Body of pancreas (tissue), 4 donors: ENCODE data around the gene ST6GALNAC6. TPM values are rescaled to one million over a fixed set of nuclear protein-coding genes. Genes with fewer than 3 reads are reported as not detected.
"Not testable (repeated sequence)": the region's sequence is repeated elsewhere in the genome, so short reads cannot be mapped to it uniquely, and the experiment has no call there.

Experiments used
- ATAC-seq: fragments of 150-250 bp; one replicate; pipeline ENCODE4 v1.9.1; 2016
- DNase-seq, 4 donors: peaks; one replicate each; pipeline ENCODE4 v3.0.0-alpha.2; 2019
- H3K27ac ChIP-seq, 4 donors: fragments of 200-600 bp; sonication (generic); 1 replicate in 3 of 4; 2 replicates in 1 of 4; pipeline versions ENCODE4 v1.5.1 to v1.6.1; 2016 to 2019; ENCODE audit warnings: mild to moderate bottlenecking in 1 of 4, mixed read lengths in 1 of 4, moderate library complexity in 1 of 4
- H3K27me3 ChIP-seq, 2 donors: fragments of 200-600 bp; sonication (generic); one replicate each; pipeline ENCODE4 v1.6.0; 2016; ENCODE audit warnings: mild to moderate bottlenecking in 1 of 2
- H3K36me3 ChIP-seq, 2 donors: fragments of 200-600 bp; sonication (generic); replicated peaks in 1 of 2; 2 replicates each; pipeline ENCODE4 v1.5.1; 2016; ENCODE audit warnings: low read depth in 2 of 2; ENCODE audit not compliant: insufficient read depth in 1 of 2
- H3K4me1 ChIP-seq: fragments of 200-600 bp; sonication (generic); one replicate; pipeline ENCODE4 v1.6.0; 2016
- H3K4me3 ChIP-seq, 2 donors: fragments of 200-600 bp; sonication (generic); 1 replicate in 1 of 2; 2 replicates in 1 of 2; pipeline ENCODE4 v1.5.1; 2016 to 2019
- H3K9me3 ChIP-seq, 3 donors: fragments of 200-600 bp; sonication (generic); 1 replicate in 2 of 3; 2 replicates in 1 of 3; pipeline ENCODE4 v1.5.1; 2016
- CTCF ChIP-seq, 7 experiments: fragments of 450-650 bp in 4 of 7; fragments of 200-600 bp in 3 of 7; sonication (generic) in 3 of 7; IDR thresholded peaks; one replicate each; pipeline ENCODE4 v1.5.1; 2016 to 2019; ENCODE audit warnings: antibody characterized with exemption in 7 of 7
- POLR2A ChIP-seq, 3 donors: fragments of 450-650 bp; IDR thresholded peaks; one replicate each; pipeline ENCODE4 v1.6.1; 2016; ENCODE audit warnings: antibody characterized with exemption in 3 of 3, mild to moderate bottlenecking in 2 of 3
- WGBS, 2 donors: methylation state at CpG; one replicate each; pipeline ENCODE4 v1.1.5; 2017; 5-methylcytosine and 5-hydroxymethylcytosine counted together
- intact Hi-C: fragments of 100-400 bp; cut with DNase I; formaldehyde crosslinking; loops from one replicate; pipeline ENCODE4 v1.15.1; 2023
- total RNA-seq, 2 donors: library from RNA; depleted of rRNA; stranded (reverse); fragments of >200 nt; gene quantifications; one replicate each; pipeline ENCODE4 v1.1.0, GENCODE V29; 2016

ST6GALNAC6 gene
- total RNA-seq, 2 donors from 2014 or later: 46.1 to 66.7 TPM

- Histone ChIP-seq H3K27me3 (no peaks in the 10 kb centered on the region), H3K9me3 (no peaks in the 10 kb centered on the region), H3K4me1 (peaks cover 24% of the 10 kb centered on the region), H3K4me3 (no peak overlapping the region), H3K27ac (no peak overlapping the region), H3K36me3 (no peaks in the 10 kb centered on the region)
- TF ChIP-seq CTCF (IDR thresholded peaks at IDR 0.05): no peak
- TF ChIP-seq POLR2A (IDR thresholded peaks at IDR 0.05): no peak
- intact Hi-C loops: loop anchor here (10.0 kb wide), 2 partner anchors 136 to 276 kb away; partner anchors contain the start of gene TOR2A
- no peak for ATAC-seq
- DNase-seq: no peak
- WGBS, 2 donors: 80 to 93% methylated on average over 8 to 12 of the region's 12 CpGs
These were observed 28.5 kb downstream of the ST6GALNAC6 start for GRCh38 chr9:127870887-127871286.

- 74 to 80% methylated on average over 9 of the region's 9 CpGs for WGBS, 2 donors
- DNase-seq, H3K36me3 ChIP-seq, H3K4me3 ChIP-seq, H3K27ac ChIP-seq, H3K9me3 ChIP-seq, H3K27me3 ChIP-seq, ATAC-seq: not testable (repeated sequence)
- peaks cover 16% of the 10 kb centered on the region for H3K4me1 ChIP-seq
- intact Hi-C loops: loop anchor here (10.0 kb wide), 2 partner anchors 135 to 275 kb away; partner anchors contain the start of gene TOR2A
These were observed 29.3 kb downstream of the ST6GALNAC6 start for GRCh38 chr9:127870153-127870491.

GRCh38 chr9:127869310-127870152 lies 29.9 kb downstream of the ST6GALNAC6 start:
- DNase-seq (peak; percentile 88 to 90 (median 89)), ATAC-seq (peak; percentile 84)
- H3K27me3 ChIP-seq: no peaks in the 10 kb centered on the region
- TF ChIP-seq POLR2A (IDR thresholded peaks at IDR 0.05): no peak
- TF ChIP-seq CTCF (IDR thresholded peaks at IDR 0.05): peak; percentile 70 to 98 (median 92)
- H3K36me3 ChIP-seq: no peaks in the 10 kb centered on the region
- H3K4me1 ChIP-seq: peaks cover 10% of the 10 kb centered on the region
- H3K9me3 ChIP-seq: no peaks in the 10 kb centered on the region
- WGBS, 2 donors: 66 to 97% methylated on average over 6 to 17 of the region's 18 CpGs
- no peak overlapping the region for H3K27ac ChIP-seq
- intact Hi-C loops: loop anchor here (10.0 kb wide), 2 partner anchors 135 to 275 kb away; partner anchors contain the start of gene TOR2A
- H3K4me3 ChIP-seq: no peak overlapping the region

GRCh38 chr9:127868278-127868902 lies 31.0 kb downstream of the ST6GALNAC6 start:
- no peak overlapping the region for H3K27ac ChIP-seq
- DNase-seq: no peak
- intact Hi-C loops: no loop called here
- no peaks in the 10 kb centered on the region for H3K4me1 ChIP-seq
- no peaks in the 10 kb centered on the region for H3K27me3 ChIP-seq
- 92 to 93% methylated on average over 6 to 18 of the region's 18 CpGs for WGBS, 2 donors
- no peaks in the 10 kb centered on the region for H3K9me3 ChIP-seq
- H3K4me3 ChIP-seq: no peak overlapping the region
- TF ChIP-seq CTCF (IDR thresholded peaks at IDR 0.05): no peak
- no peak for TF ChIP-seq POLR2A (IDR thresholded peaks at IDR 0.05)
- H3K36me3 ChIP-seq: no peaks in the 10 kb centered on the region
- ATAC-seq: no peak
